Hepatocyte (in vitro differentiated cells): Measurements from ENCODE around the gene CLSTN1.
"Not testable (repeated sequence)": the region's sequence is repeated elsewhere in the genome, so short reads cannot be mapped to it uniquely, and the experiment has no call there.

Experiments
- CTCF ChIP-seq: fragments of 200-600 bp; sonication (generic); IDR thresholded peaks from 2 replicates; pipeline ENCODE4 v1.5.1; 2016; ENCODE audit warnings: antibody characterized with exemption, mild to moderate bottlenecking; ENCODE audit not compliant: poor library complexity
- EZH2 ChIP-seq: fragments of 200-600 bp; sonication (generic); IDR thresholded peaks from 2 replicates; pipeline ENCODE4 v1.6.1; 2016; ENCODE audit warnings: antibody characterized with exemption, mild to moderate bottlenecking, borderline replicate concordance
- EZH2phosphoT487 ChIP-seq: fragments of 200-600 bp; sonication (generic); IDR thresholded peaks from one replicate; pipeline ENCODE4 v1.6.1; 2018; ENCODE audit warnings: antibody characterized with exemption, mild to moderate bottlenecking, low read depth, moderate library complexity; ENCODE audit not compliant: unreplicated experiment, severe bottlenecking

- not testable (repeated sequence) for TF ChIP-seq CTCF, EZH2phosphoT487, EZH2
These were observed 17.8 kb downstream of the CLSTN1 start for GRCh38 chr1:9805972-9806371.
